ENCODE results near the gene CLEC3B.

The CLEC3B gene

DNA sequence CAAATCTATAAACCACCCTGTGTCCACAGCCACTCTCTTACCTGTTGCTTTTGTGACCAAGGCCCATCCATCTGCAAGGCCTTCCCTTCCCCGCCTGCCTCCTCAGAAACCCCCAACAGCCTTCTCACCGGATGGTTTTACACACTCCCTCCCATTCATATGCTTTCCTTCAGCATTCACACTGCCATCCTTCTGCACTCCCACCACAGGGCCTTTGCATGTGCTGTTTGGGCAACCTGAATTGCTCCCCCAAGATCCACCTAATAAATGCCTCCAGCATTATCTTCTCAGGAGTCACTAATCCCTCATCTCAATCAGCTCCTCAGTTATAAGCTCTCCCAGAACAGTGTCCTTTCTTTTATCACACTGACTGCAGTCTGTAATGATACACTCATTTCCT is 6.0 kb downstream of the CLEC3B start:
- no peak overlapping the region for H3K4ac ChIP-seq (ENCODE audit: low read length)
- H2BK5ac ChIP-seq (ENCODE audit: low read length) = no peak overlapping the region
- H2AK5ac ChIP-seq (ENCODE audit: low read depth, low read length) = no peak overlapping the region

DNA sequence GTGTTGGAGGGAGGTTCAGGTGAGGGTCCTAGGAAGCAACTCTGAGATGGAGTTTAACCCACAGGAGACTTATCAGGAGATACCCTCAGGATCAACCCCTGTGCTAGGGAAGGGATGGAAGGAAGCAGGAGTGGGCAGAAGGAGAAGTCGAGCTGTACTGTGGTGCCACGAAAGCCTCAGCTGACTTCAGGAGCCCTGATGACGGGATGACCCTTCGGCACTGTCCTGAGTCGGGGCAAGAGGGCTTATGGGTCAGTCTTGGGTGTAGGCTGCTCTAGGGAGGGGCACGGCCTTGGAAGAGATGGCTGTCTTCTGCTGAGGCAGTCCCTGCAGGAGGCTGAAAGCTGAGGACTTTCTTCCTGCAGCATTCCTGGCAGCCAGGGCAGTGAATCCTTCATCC is 7.7 kb downstream of the CLEC3B start:
- peaks cover 0 to 27% (median 22%) of the 10 kb centered on the region in 3 experiments for H3K27me3 ChIP-seq (ENCODE audit: control insufficient read depth in 3 of 3, insufficient read depth in 3 of 3, low read depth in 1 of 3, low read length in 3 of 3)
- no peak overlapping the region for H2AFZ ChIP-seq (ENCODE audit: low read length)
- no peak overlapping the region for H3K14ac ChIP-seq (ENCODE audit: low read length)
- no peak overlapping the region for H3K4ac ChIP-seq (ENCODE audit: low read length)
- no peak overlapping the region for H3K9ac ChIP-seq (ENCODE audit: low read depth, low read length, poor library complexity)
- H2BK12ac ChIP-seq (ENCODE audit: low read length) = no peak overlapping the region
- H3K4me2 ChIP-seq (ENCODE audit: insufficient read depth, low read length, poor library complexity, severe bottlenecking) = no peak overlapping the region
- no peak overlapping the region for H3K18ac ChIP-seq (ENCODE audit: low read length)
- H2BK120ac ChIP-seq (ENCODE audit: low read depth, low read length) = no peak overlapping the region
- peaks cover 2 to 4% of the 10 kb centered on the region in 2 donors for H3K4me1 ChIP-seq (ENCODE audit: control insufficient read depth in 2 of 2, insufficient read depth in 1 of 2, low read depth in 1 of 2, low read length in 2 of 2)
- H3K36me3 ChIP-seq (replicated peaks in 1 of 2; ENCODE audit: control insufficient read depth in 2 of 2, insufficient read depth in 2 of 2, low read length in 2 of 2) = no peaks in the 10 kb centered on the region
- WGBS, 2 donors (ENCODE audit: extremely low coverage in 2 of 2, insufficient read length in 2 of 2, insufficient replicate concordance in 1 of 2) = no CpG with 5 or more reads among the region's 6 CpGs
- H3K23ac ChIP-seq (ENCODE audit: low read depth, low read length, poor library complexity) = no peak overlapping the region
- no peak overlapping the region for H2BK15ac ChIP-seq (ENCODE audit: low read length)
- H3K79me1 ChIP-seq (ENCODE audit: low read depth, low read length) = no peaks in the 10 kb centered on the region
- no peaks in the 10 kb centered on the region for H3K9me3 ChIP-seq (replicated peaks in 1 of 2; ENCODE audit: control insufficient read depth in 2 of 2, insufficient read depth in 1 of 2, low read depth in 1 of 2, low read length in 2 of 2)
- no peak overlapping the region for H3K4me3 ChIP-seq (ENCODE audit: low read length in 2 of 2)
- no peak overlapping the region for H4K8ac ChIP-seq (ENCODE audit: low read depth, low read length)
- DNase-seq (ENCODE audit: low spot score) = no peak
- H3K27ac ChIP-seq (replicated peaks; ENCODE audit: low read length) = no peak overlapping the region
- H2AK5ac ChIP-seq (ENCODE audit: low read depth, low read length) = no peak overlapping the region
- H2BK5ac ChIP-seq (ENCODE audit: low read length) = no peak overlapping the region
- H4K91ac ChIP-seq (ENCODE audit: low read depth, low read length, poor library complexity) = no peak overlapping the region

More for the DNA sequence above, 6.0 kb downstream of the CLEC3B start:
- Histone ChIP-seq H3K36me3 (replicated peaks in 1 of 2; ENCODE audit: control insufficient read depth in 2 of 2, insufficient read depth in 2 of 2, low read length in 2 of 2) (no peaks in the 10 kb centered on the region), H3K27ac (replicated peaks; ENCODE audit: low read length) (no peak overlapping the region), H3K79me1 (ENCODE audit: low read depth, low read length) (no peaks in the 10 kb centered on the region), H3K18ac (ENCODE audit: low read length) (no peak overlapping the region), H3K9me3 (replicated peaks in 1 of 2; ENCODE audit: control insufficient read depth in 2 of 2, insufficient read depth in 1 of 2, low read depth in 1 of 2, low read length in 2 of 2) (no peaks in the 10 kb centered on the region), H3K14ac (ENCODE audit: low read length) (no peak overlapping the region), H4K8ac (ENCODE audit: low read depth, low read length) (no peak overlapping the region), H4K91ac (ENCODE audit: low read depth, low read length, poor library complexity) (no peak overlapping the region), H2BK120ac (ENCODE audit: low read depth, low read length) (no peak overlapping the region), H3K4me3 (ENCODE audit: low read length in 2 of 2) (no peak overlapping the region), H3K23ac (ENCODE audit: low read depth, low read length, poor library complexity) (no peak overlapping the region), H2BK12ac (ENCODE audit: low read length) (no peak overlapping the region), H3K4me2 (ENCODE audit: insufficient read depth, low read length, poor library complexity, severe bottlenecking) (no peak overlapping the region), H3K27me3 (ENCODE audit: control insufficient read depth in 3 of 3, insufficient read depth in 3 of 3, low read depth in 1 of 3, low read length in 3 of 3) (peaks cover 0 to 26% (median 22%) of the 10 kb centered on the region in 3 experiments), H2AFZ (ENCODE audit: low read length) (no peak overlapping the region), H3K9ac (ENCODE audit: low read depth, low read length, poor library complexity) (no peak overlapping the region), H2BK15ac (ENCODE audit: low read length) (no peak overlapping the region), H3K4me1 (ENCODE audit: control insufficient read depth in 2 of 2, insufficient read depth in 1 of 2, low read depth in 1 of 2, low read length in 2 of 2) (peaks cover 4 to 7% of the 10 kb centered on the region in 2 donors)
- no CpG with 5 or more reads among the region's 2 CpGs for WGBS, 2 donors (ENCODE audit: extremely low coverage in 2 of 2, insufficient read length in 2 of 2, insufficient replicate concordance in 1 of 2)
- DNase-seq (ENCODE audit: low spot score) = no peak

DNA sequence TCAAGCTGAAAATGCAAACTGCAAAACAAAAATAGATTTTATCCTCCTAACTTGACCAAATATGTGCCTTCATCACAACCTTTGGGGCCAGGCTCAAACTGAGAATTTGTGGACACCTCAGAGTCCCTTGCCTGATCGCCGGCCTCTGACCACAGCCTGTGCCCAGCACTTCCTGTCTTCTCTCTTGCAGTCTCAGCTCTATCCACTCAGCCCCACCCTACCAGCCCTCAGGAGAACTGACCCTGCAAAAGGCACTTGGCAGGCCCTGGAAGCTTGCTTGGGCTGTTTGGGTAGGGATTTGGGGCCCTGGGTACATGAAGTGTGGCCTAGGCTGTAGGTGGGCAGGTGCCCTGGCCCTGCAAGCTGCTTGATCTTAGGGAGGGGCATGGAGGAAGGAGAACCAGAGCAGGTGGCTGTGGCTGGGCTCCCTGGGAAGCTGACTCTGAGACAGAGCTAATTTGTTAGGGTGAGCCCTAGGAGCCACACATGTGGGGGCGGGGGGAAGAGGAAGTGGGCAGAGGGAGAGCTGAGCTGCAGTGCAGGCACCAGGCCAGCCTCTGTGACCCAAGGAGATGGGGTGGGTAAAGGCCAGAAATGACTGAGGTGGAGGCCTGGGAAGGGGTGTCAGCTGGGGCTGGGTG is 8.6 kb downstream of the CLEC3B start:
- Histone ChIP-seq H3K4me1 (ENCODE audit: control insufficient read depth in 2 of 2, insufficient read depth in 1 of 2, low read depth in 1 of 2, low read length in 2 of 2) (peaks cover 2 to 4% of the 10 kb centered on the region in 2 donors), H2BK12ac (ENCODE audit: low read length) (no peak overlapping the region), H3K23ac (ENCODE audit: low read depth, low read length, poor library complexity) (no peak overlapping the region), H4K91ac (ENCODE audit: low read depth, low read length, poor library complexity) (no peak overlapping the region), H3K9ac (ENCODE audit: low read depth, low read length, poor library complexity) (no peak overlapping the region), H2BK15ac (ENCODE audit: low read length) (peak overlapping the region; percentile 12), H3K4ac (ENCODE audit: low read length) (no peak overlapping the region), H3K4me3 (ENCODE audit: low read length in 2 of 2) (no peak overlapping the region), H3K27ac (replicated peaks; ENCODE audit: low read length) (no peak overlapping the region), H4K8ac (ENCODE audit: low read depth, low read length) (no peak overlapping the region), H2AK5ac (ENCODE audit: low read depth, low read length) (no peak overlapping the region), H3K4me2 (ENCODE audit: insufficient read depth, low read length, poor library complexity, severe bottlenecking) (no peak overlapping the region), H3K27me3 (ENCODE audit: control insufficient read depth in 3 of 3, insufficient read depth in 3 of 3, low read depth in 1 of 3, low read length in 3 of 3) (peaks cover 0 to 27% (median 22%) of the 10 kb centered on the region in 3 experiments), H2BK5ac (ENCODE audit: low read length) (no peak overlapping the region), H3K9me3 (replicated peaks in 1 of 2; ENCODE audit: control insufficient read depth in 2 of 2, insufficient read depth in 1 of 2, low read depth in 1 of 2, low read length in 2 of 2) (no peaks in the 10 kb centered on the region), H2AFZ (ENCODE audit: low read length) (peak overlapping the region; percentile 57), H3K79me1 (ENCODE audit: low read depth, low read length) (no peaks in the 10 kb centered on the region), H3K18ac (ENCODE audit: low read length) (no peak overlapping the region), H3K14ac (ENCODE audit: low read length) (no peak overlapping the region), H2BK120ac (ENCODE audit: low read depth, low read length) (no peak overlapping the region), H3K36me3 (replicated peaks in 1 of 2; ENCODE audit: control insufficient read depth in 2 of 2, insufficient read depth in 2 of 2, low read length in 2 of 2) (no peaks in the 10 kb centered on the region)
- WGBS, 2 donors (ENCODE audit: extremely low coverage in 2 of 2, insufficient read length in 2 of 2, insufficient replicate concordance in 1 of 2) = no CpG with 5 or more reads among the region's 3 CpGs
- DNase-seq (ENCODE audit: low spot score) = no peak

DNA sequence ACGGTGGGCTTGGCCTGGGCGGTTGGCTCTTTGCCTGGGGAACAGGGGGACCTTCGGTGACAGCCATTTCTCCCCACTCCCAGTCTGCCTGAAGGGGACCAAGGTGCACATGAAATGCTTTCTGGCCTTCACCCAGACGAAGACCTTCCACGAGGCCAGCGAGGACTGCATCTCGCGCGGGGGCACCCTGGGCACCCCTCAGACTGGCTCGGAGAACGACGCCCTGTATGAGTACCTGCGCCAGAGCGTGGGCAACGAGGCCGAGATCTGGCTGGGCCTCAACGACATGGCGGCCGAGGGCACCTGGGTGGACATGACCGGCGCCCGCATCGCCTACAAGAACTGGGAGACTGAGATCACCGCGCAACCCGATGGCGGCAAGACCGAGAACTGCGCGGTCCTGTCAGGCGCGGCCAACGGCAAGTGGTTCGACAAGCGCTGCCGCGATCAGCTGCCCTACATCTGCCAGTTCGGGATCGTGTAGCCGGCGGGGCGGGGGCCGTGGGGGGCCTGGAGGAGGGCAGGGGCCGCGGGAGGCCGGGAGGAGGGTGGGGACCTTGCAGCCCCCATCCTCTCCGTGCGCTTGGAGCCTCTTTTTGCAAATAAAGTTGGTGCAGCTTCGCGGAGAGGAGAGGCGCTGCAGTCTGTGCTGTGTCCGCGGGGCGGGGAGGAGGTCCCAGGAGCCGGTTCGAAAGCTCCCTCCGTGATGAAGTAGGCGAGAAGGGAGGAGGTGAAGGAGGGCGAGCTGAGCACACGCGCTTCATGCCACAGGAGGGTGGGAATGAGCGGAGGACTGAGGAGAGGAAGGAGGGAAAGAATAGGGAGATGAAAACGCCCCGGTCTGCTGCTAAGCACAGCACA is 9.6 kb downstream of the CLEC3B start:
- H3K36me3 ChIP-seq (replicated peaks in 1 of 2; ENCODE audit: control insufficient read depth in 2 of 2, insufficient read depth in 2 of 2, low read length in 2 of 2) = no peaks in the 10 kb centered on the region
- no peak overlapping the region for H2BK12ac ChIP-seq (ENCODE audit: low read length)
- no peaks in the 10 kb centered on the region for H3K79me1 ChIP-seq (ENCODE audit: low read depth, low read length)
- peaks cover 2 to 4% of the 10 kb centered on the region in 2 donors for H3K4me1 ChIP-seq (ENCODE audit: control insufficient read depth in 2 of 2, insufficient read depth in 1 of 2, low read depth in 1 of 2, low read length in 2 of 2)
- peak overlapping the region; percentile 66 for H3K18ac ChIP-seq (ENCODE audit: low read length)
- no peak overlapping the region for H3K27ac ChIP-seq (replicated peaks; ENCODE audit: low read length)
- H2BK15ac ChIP-seq (ENCODE audit: low read length) = no peak overlapping the region
- DNase-seq (ENCODE audit: low spot score) = no peak
- peak overlapping the region; percentile 74 for H2AFZ ChIP-seq (ENCODE audit: low read length)
- no peak overlapping the region for H2BK5ac ChIP-seq (ENCODE audit: low read length)
- H3K14ac ChIP-seq (ENCODE audit: low read length) = peak overlapping the region; percentile 42
- peak overlapping the region in 1 of 2 donors; percentile 61 for H3K4me3 ChIP-seq (ENCODE audit: low read length in 2 of 2)
- no CpG with 5 or more reads among the region's 64 CpGs for WGBS, 2 donors (ENCODE audit: extremely low coverage in 2 of 2, insufficient read length in 2 of 2, insufficient replicate concordance in 1 of 2)
- no peak overlapping the region for H4K91ac ChIP-seq (ENCODE audit: low read depth, low read length, poor library complexity)
- peak overlapping the region; percentile 40 for H3K23ac ChIP-seq (ENCODE audit: low read depth, low read length, poor library complexity)
- no peak overlapping the region for H4K8ac ChIP-seq (ENCODE audit: low read depth, low read length)
- no peaks in the 10 kb centered on the region for H3K9me3 ChIP-seq (replicated peaks in 1 of 2; ENCODE audit: control insufficient read depth in 2 of 2, insufficient read depth in 1 of 2, low read depth in 1 of 2, low read length in 2 of 2)
- peaks cover 0 to 27% (median 19%) of the 10 kb centered on the region in 3 experiments for H3K27me3 ChIP-seq (ENCODE audit: control insufficient read depth in 3 of 3, insufficient read depth in 3 of 3, low read depth in 1 of 3, low read length in 3 of 3)
- H3K4ac ChIP-seq (ENCODE audit: low read length) = no peak overlapping the region
- H2AK5ac ChIP-seq (ENCODE audit: low read depth, low read length) = no peak overlapping the region
- H3K9ac ChIP-seq (ENCODE audit: low read depth, low read length, poor library complexity) = peak overlapping the region; percentile 53
- no peak overlapping the region for H2BK120ac ChIP-seq (ENCODE audit: low read depth, low read length)
- H3K4me2 ChIP-seq (ENCODE audit: insufficient read depth, low read length, poor library complexity, severe bottlenecking) = peak overlapping the region; percentile 55
